Liver (tissue), 3 donors: Measurements from ENCODE around the gene MCTP1.

Source experiments
- RAD21 ChIP-seq, 2 donors: IDR thresholded peaks; 2 replicates each; pipeline ENCODE4 v1.6.1; 2016; ENCODE audit warnings: antibody characterized with exemption in 2 of 2, mild to moderate bottlenecking in 2 of 2
- SP1 ChIP-seq: IDR thresholded peaks from 2 replicates; pipeline ENCODE4 v1.6.1; 2018; ENCODE audit warnings: antibody characterized with exemption, mild to moderate bottlenecking
- TAF1 ChIP-seq: conservative IDR thresholded peaks from 2 replicates; pipeline ENCODE4 v1.6.1; 2016; ENCODE audit warnings: antibody characterized with exemption, mild to moderate bottlenecking
- TF ChIP-seq, protein P1 (sequence below): IDR thresholded peaks from 2 replicates; pipeline ENCODE4 v1.6.1; 2016; ENCODE audit warnings: antibody characterized with exemption, mild to moderate bottlenecking
- TF ChIP-seq, protein P2 (sequence below): fragments of 150-350 bp; IDR thresholded peaks from 2 replicates; pipeline ENCODE4 v1.5.1; 2017; ENCODE audit warnings: improper control_type of control experiment, low read depth, low read length; ENCODE audit not compliant: missing input control
- TF ChIP-seq, protein P3 (sequence below): IDR thresholded peaks from 2 replicates; pipeline ENCODE4 v1.6.1; 2016; ENCODE audit warnings: antibody characterized with exemption
- TF ChIP-seq, protein P4 (sequence below): IDR thresholded peaks from 2 replicates; pipeline ENCODE4 v1.6.1; 2016; ENCODE audit warnings: antibody characterized with exemption
- donor health status: healthy.
- donor health status: healthy.

DNA sequence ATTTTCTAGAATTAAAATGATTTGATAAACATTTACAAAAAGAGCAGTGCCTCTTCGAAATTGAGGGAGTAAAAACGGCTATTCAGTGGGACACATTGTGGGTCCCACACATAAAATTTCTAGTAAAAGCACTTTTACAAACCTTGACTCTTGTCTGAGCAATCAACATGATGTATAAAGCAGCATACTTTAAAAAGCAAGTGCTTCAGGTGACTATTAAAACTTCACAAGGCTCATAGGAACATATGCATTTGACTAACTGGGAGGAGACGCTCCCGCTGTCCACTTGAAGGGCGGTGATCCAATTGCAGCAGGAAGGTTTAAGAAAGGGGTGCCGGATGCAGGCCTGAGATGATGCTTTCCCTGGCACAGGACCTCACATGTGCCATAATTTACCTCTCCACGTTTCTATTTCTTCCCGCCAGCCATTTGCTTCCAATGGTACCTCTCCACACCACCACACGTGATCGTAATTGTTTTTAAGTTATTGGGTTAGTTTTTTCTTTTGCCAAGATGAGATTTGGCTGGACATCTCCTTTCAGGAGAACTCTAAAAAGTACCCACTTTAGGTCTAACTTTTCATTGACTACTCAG, 1.8 kb downstream of the MCTP1 start:
- TF ChIP-seq, protein P1, sequence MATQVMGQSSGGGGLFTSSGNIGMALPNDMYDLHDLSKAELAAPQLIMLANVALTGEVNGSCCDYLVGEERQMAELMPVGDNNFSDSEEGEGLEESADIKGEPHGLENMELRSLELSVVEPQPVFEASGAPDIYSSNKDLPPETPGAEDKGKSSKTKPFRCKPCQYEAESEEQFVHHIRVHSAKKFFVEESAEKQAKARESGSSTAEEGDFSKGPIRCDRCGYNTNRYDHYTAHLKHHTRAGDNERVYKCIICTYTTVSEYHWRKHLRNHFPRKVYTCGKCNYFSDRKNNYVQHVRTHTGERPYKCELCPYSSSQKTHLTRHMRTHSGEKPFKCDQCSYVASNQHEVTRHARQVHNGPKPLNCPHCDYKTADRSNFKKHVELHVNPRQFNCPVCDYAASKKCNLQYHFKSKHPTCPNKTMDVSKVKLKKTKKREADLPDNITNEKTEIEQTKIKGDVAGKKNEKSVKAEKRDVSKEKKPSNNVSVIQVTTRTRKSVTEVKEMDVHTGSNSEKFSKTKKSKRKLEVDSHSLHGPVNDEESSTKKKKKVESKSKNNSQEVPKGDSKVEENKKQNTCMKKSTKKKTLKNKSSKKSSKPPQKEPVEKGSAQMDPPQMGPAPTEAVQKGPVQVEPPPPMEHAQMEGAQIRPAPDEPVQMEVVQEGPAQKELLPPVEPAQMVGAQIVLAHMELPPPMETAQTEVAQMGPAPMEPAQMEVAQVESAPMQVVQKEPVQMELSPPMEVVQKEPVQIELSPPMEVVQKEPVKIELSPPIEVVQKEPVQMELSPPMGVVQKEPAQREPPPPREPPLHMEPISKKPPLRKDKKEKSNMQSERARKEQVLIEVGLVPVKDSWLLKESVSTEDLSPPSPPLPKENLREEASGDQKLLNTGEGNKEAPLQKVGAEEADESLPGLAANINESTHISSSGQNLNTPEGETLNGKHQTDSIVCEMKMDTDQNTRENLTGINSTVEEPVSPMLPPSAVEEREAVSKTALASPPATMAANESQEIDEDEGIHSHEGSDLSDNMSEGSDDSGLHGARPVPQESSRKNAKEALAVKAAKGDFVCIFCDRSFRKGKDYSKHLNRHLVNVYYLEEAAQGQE: no peak
- TF ChIP-seq, protein P2, sequence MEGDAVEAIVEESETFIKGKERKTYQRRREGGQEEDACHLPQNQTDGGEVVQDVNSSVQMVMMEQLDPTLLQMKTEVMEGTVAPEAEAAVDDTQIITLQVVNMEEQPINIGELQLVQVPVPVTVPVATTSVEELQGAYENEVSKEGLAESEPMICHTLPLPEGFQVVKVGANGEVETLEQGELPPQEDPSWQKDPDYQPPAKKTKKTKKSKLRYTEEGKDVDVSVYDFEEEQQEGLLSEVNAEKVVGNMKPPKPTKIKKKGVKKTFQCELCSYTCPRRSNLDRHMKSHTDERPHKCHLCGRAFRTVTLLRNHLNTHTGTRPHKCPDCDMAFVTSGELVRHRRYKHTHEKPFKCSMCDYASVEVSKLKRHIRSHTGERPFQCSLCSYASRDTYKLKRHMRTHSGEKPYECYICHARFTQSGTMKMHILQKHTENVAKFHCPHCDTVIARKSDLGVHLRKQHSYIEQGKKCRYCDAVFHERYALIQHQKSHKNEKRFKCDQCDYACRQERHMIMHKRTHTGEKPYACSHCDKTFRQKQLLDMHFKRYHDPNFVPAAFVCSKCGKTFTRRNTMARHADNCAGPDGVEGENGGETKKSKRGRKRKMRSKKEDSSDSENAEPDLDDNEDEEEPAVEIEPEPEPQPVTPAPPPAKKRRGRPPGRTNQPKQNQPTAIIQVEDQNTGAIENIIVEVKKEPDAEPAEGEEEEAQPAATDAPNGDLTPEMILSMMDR: no peak
- TF ChIP-seq RAD21 (IDR thresholded peaks at IDR 0.05) (no peak), SP1 (no peak), TAF1 (no peak)
- TF ChIP-seq, protein P3, sequence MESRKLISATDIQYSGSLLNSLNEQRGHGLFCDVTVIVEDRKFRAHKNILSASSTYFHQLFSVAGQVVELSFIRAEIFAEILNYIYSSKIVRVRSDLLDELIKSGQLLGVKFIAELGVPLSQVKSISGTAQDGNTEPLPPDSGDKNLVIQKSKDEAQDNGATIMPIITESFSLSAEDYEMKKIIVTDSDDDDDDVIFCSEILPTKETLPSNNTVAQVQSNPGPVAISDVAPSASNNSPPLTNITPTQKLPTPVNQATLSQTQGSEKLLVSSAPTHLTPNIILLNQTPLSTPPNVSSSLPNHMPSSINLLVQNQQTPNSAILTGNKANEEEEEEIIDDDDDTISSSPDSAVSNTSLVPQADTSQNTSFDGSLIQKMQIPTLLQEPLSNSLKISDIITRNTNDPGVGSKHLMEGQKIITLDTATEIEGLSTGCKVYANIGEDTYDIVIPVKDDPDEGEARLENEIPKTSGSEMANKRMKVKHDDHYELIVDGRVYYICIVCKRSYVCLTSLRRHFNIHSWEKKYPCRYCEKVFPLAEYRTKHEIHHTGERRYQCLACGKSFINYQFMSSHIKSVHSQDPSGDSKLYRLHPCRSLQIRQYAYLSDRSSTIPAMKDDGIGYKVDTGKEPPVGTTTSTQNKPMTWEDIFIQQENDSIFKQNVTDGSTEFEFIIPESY: no peak
- TF ChIP-seq, protein P4, sequence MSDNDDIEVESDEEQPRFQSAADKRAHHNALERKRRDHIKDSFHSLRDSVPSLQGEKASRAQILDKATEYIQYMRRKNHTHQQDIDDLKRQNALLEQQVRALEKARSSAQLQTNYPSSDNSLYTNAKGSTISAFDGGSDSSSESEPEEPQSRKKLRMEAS: no peak
